ENCODE results near the gene MATN4. TPM values are rescaled to one million over a fixed set of nuclear protein-coding genes. Genes with fewer than 3 reads are reported as not detected.

Gene MATN4
- total and polyA plus RNA-seq, 11 donors, result not detected

GRCh38 chr20:45269754-45270270, 38.3 kb downstream of the MATN4 start:
- H3K27ac ChIP-seq, result no peak overlapping the region
- H3K9me3 ChIP-seq, result no peaks in the 10 kb centered on the region
- H3K4me3 ChIP-seq, result no peak overlapping the region
- ATAC-seq (no peak), DNase-seq (no peak)
- intact Hi-C loops (cut with DNase I), result loop anchor here in 1 of 10 donors (10.0 kb wide), 1 partner anchor 135 kb away; no protein-coding TSS in a partner anchor
- peaks cover 0 to 19% (median 5%) of the 10 kb centered on the region in 9 donors for H3K27me3 ChIP-seq
- no peak for TF ChIP-seq POLR2A (IDR thresholded peaks at IDR 0.05)
- TF ChIP-seq CTCF (IDR thresholded peaks at IDR 0.05), result no peak
- no peaks in the 10 kb centered on the region for H3K36me3 ChIP-seq
- no peaks in the 10 kb centered on the region for H3K4me1 ChIP-seq
- WGBS, 4 donors, result 78 to 84% (median 80%) methylated on average over 4 of the region's 4 CpGs

GRCh38 chr20:45269056-45269455, 39.0 kb downstream of the MATN4 start:
- H3K27ac ChIP-seq, result no peak overlapping the region
- ATAC-seq (no peak), DNase-seq (no peak)
- H3K9me3 ChIP-seq, result no peaks in the 10 kb centered on the region
- TF ChIP-seq POLR2A (IDR thresholded peaks at IDR 0.05) (no peak), CTCF (IDR thresholded peaks at IDR 0.05) (no peak)
- no peak overlapping the region for H3K4me3 ChIP-seq
- peaks cover 0 to 18% (median 5%) of the 10 kb centered on the region in 9 donors for H3K27me3 ChIP-seq
- intact Hi-C loops (cut with DNase I), result no loop called here
- WGBS, 4 donors, result 68 to 95% (median 75%) methylated on average over 3 of the region's 3 CpGs
- H3K36me3 ChIP-seq, result no peaks in the 10 kb centered on the region
- no peaks in the 10 kb centered on the region for H3K4me1 ChIP-seq

GRCh38 chr20:45268531-45268930, 39.6 kb downstream of the MATN4 start:
- Histone ChIP-seq H3K36me3 (no peaks in the 10 kb centered on the region), H3K27me3 (peaks cover 0 to 18% (median 5%) of the 10 kb centered on the region in 9 donors), H3K27ac (no peak overlapping the region), H3K9me3 (no peaks in the 10 kb centered on the region), H3K4me3 (no peak overlapping the region), H3K4me1 (no peaks in the 10 kb centered on the region)
- WGBS, 4 donors, result 72 to 94% (median 84%) methylated on average over 3 of the region's 3 CpGs
- no peak for DNase-seq
- ATAC-seq, result no peak
- TF ChIP-seq POLR2A (IDR thresholded peaks at IDR 0.05) (no peak), CTCF (IDR thresholded peaks at IDR 0.05) (no peak)
- intact Hi-C loops (cut with DNase I), result no loop called here

DNA sequence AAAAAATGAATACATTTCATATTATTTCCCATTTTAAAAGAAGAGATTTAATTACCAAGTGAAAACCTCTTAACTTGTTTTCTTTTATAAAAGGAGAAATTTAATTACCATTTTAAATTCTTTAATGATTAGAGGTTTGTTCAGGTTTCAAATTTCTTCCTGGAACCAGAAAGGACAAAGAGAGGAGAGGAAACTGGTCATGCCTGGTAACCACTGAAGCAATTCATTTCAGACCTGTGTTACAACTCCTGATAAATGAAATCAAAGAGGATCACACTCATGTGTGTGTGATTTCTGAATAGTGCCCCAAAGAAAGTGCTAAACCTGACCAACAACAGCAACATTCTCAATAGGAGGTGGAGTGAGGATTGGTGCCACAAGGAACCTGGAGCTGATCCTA, 41.1 kb downstream of the MATN4 start:
- Histone ChIP-seq H3K27ac (no peak overlapping the region), H3K4me3 (no peak overlapping the region), H3K4me1 (no peaks in the 10 kb centered on the region), H3K36me3 (no peaks in the 10 kb centered on the region), H3K27me3 (peaks cover 0 to 14% (median 5%) of the 10 kb centered on the region in 9 donors), H3K9me3 (no peaks in the 10 kb centered on the region)
- TF ChIP-seq POLR2A (IDR thresholded peaks at IDR 0.05), result no peak
- TF ChIP-seq CTCF (IDR thresholded peaks at IDR 0.05), result no peak
- ATAC-seq (no peak), DNase-seq (no peak)
- intact Hi-C loops (cut with DNase I), result no loop called here
